ENCODE measurements around the gene SHMT2. TPM values are rescaled to one million over a fixed set of nuclear protein-coding genes. Genes with fewer than 3 reads are reported as not detected.

SHMT2 gene
- total and polyA plus RNA-seq, 2 of the 13 experiments (the other 11 are each of a cell fraction or from before 2014, with no cell fraction given): 181 to 393 TPM

DNA sequence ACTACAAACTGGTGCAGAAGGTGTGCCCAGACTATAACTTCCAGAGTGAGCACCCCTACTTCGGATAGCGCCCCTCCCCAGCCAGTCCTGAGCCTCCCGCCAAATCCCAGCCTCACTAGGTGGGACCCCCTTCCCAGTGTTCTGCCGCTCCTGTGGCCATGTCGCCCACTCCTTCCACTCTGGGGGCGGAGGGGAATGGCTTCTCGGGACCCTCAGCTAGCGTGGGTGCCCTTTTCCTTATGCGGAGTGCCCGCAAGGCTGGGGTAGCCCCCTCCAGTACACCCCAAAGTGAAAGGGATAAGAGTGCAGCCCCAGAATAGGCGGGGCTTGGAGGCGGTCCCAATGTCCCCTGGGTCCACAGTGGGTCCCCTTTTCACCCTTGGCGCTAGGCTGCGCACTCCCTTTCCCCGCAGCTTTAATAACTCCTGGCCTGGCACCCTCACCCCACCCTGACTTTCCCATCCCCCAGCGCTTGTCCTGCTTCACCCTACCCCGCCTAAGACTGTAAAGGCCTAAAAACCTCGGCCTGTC, 3.8 kb upstream of the SHMT2 start:
- POLR2A ChIA-PET: interaction anchor here (1.1 to 1.5 kb wide), 3 partner anchors 13 to 98 kb away, joined by 3 to 5 read pairs (median 3); partner anchors contain the start of gene LRP1
- no TSS peak for BruUV-seq (replicated peaks)
- CTCF ChIA-PET (ENCODE audit: low intra/inter-chr PET ratio, low total read pairs): interaction anchor here (1.4 to 8.7 kb wide), 2 partner anchors 14 to 18 kb away, joined by 6 to 87 read pairs; a partner anchor contains a TSS
- ATAC-seq: no peak
- Histone ChIP-seq H3K4me3 (replicated peaks in 1 of 3; ENCODE audit: insufficient read depth in 1 of 3, low read depth in 2 of 3, low read length in 3 of 3) (no peak overlapping the region; a peak in 1 of 6 replicates), H3K79me2 (ENCODE audit: insufficient read depth, low read length) (peaks cover 20% of the 10 kb centered on the region), H3K27me3 (ENCODE audit: control insufficient read depth in 1 of 2, insufficient read depth in 2 of 2, low read length in 2 of 2) (peaks cover 6 to 58% of the 10 kb centered on the region in 2 experiments; a peak in 4 of 5 replicates), H3K9ac (ENCODE audit: insufficient read depth, low read depth, low read length) (no peak overlapping the region), H3K27ac (ENCODE audit: extremely low read length, insufficient read depth, low read length) (no peak overlapping the region), H3K36me3 (replicated peaks in 1 of 2; ENCODE audit: control insufficient read depth in 1 of 2, insufficient read depth in 2 of 2, low read length in 2 of 2) (no peaks in the 10 kb centered on the region), H3K4me2 (ENCODE audit: low read depth, low read length) (peak overlapping the region; percentile 57), H2AFZ (ENCODE audit: low read length) (no peak overlapping the region), H3K9me3 (ENCODE audit: low read length) (no peaks in the 10 kb centered on the region), H3K4me1 (ENCODE audit: insufficient read depth, low read length) (peaks cover 67% of the 10 kb centered on the region), H4K20me1 (ENCODE audit: insufficient read depth, low read length) (no peaks in the 10 kb centered on the region)
- intact Hi-C loops (cut with micrococcal nuclease; ENCODE audit: unreplicated experiment): loop anchor here (2.0 kb wide), 1 partner anchor 13 kb away; no protein-coding TSS in a partner anchor
- no peak for DNase-seq (ENCODE audit: low spot score)
- no peak for FAIRE-seq
- 46% methylated on average over 8 of the region's 18 CpGs for whole genome bisulfite sequencing (ENCODE audit: low lambda C conversion rate)
- in situ Hi-C loops (cut with HindIII; ENCODE audit: extremely low pct_ligation_motif_present, low pct_unique_long_range_greater_than_20kb): no loop called here
- TF ChIP-seq, protein P1, sequence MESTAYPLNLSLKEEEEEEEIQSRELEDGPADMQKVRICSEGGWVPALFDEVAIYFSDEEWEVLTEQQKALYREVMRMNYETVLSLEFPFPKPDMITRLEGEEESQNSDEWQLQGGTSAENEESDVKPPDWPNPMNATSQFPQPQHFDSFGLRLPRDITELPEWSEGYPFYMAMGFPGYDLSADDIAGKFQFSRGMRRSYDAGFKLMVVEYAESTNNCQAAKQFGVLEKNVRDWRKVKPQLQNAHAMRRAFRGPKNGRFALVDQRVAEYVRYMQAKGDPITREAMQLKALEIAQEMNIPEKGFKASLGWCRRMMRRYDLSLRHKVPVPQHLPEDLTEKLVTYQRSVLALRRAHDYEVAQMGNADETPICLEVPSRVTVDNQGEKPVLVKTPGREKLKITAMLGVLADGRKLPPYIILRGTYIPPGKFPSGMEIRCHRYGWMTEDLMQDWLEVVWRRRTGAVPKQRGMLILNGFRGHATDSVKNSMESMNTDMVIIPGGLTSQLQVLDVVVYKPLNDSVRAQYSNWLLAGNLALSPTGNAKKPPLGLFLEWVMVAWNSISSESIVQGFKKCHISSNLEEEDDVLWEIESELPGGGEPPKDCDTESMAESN (CRISPR knock-in tag; conservative IDR thresholded peaks at IDR 0.05): no peak
- no peak for TF ChIP-seq RXRB (CRISPR knock-in tag; IDR thresholded peaks at IDR 0.05; ENCODE audit: borderline replicate concordance)
- no peak for TF ChIP-seq YEATS2 (CRISPR knock-in tag; IDR thresholded peaks at IDR 0.05; ENCODE audit: borderline replicate concordance)
- TF ChIP-seq RFXAP (CRISPR knock-in tag; IDR thresholded peaks at IDR 0.05; ENCODE audit: borderline replicate concordance): no peak
- TF ChIP-seq, protein P2, sequence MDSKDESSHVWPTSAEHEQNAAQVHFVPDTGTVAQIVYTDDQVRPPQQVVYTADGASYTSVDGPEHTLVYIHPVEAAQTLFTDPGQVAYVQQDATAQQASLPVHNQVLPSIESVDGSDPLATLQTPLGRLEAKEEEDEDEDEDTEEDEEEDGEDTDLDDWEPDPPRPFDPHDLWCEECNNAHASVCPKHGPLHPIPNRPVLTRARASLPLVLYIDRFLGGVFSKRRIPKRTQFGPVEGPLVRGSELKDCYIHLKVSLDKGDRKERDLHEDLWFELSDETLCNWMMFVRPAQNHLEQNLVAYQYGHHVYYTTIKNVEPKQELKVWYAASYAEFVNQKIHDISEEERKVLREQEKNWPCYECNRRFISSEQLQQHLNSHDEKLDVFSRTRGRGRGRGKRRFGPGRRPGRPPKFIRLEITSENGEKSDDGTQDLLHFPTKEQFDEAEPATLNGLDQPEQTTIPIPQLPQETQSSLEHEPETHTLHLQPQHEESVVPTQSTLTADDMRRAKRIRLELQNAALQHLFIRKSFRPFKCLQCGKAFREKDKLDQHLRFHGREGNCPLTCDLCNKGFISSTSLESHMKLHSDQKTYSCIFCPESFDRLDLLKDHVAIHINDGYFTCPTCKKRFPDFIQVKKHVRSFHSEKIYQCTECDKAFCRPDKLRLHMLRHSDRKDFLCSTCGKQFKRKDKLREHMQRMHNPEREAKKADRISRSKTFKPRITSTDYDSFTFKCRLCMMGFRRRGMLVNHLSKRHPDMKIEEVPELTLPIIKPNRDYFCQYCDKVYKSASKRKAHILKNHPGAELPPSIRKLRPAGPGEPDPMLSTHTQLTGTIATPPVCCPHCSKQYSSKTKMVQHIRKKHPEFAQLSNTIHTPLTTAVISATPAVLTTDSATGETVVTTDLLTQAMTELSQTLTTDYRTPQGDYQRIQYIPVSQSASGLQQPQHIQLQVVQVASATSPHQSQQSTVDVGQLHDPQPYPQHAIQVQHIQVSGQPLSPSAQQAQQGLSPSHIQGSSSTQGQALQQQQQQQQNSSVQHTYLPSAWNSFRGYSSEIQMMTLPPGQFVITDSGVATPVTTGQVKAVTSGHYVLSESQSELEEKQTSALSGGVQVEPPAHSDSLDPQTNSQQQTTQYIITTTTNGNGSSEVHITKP (CRISPR knock-in tag; IDR thresholded peaks at IDR 0.05; ENCODE audit: low read depth): no peak
- TF ChIP-seq, protein P3, sequence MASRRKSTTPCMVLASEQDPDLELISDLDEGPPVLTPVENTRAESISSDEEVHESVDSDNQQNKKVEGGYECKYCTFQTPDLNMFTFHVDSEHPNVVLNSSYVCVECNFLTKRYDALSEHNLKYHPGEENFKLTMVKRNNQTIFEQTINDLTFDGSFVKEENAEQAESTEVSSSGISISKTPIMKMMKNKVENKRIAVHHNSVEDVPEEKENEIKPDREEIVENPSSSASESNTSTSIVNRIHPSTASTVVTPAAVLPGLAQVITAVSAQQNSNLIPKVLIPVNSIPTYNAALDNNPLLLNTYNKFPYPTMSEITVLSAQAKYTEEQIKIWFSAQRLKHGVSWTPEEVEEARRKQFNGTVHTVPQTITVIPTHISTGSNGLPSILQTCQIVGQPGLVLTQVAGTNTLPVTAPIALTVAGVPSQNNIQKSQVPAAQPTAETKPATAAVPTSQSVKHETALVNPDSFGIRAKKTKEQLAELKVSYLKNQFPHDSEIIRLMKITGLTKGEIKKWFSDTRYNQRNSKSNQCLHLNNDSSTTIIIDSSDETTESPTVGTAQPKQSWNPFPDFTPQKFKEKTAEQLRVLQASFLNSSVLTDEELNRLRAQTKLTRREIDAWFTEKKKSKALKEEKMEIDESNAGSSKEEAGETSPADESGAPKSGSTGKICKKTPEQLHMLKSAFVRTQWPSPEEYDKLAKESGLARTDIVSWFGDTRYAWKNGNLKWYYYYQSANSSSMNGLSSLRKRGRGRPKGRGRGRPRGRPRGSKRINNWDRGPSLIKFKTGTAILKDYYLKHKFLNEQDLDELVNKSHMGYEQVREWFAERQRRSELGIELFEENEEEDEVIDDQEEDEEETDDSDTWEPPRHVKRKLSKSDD (CRISPR knock-in tag; IDR thresholded peaks at IDR 0.05; ENCODE audit: low read depth): no peak
- no peak for TF ChIP-seq MXI1 (IDR thresholded peaks at IDR 0.05; ENCODE audit: borderline replicate concordance, low read depth, low read length)
- TF ChIP-seq, protein P4, sequence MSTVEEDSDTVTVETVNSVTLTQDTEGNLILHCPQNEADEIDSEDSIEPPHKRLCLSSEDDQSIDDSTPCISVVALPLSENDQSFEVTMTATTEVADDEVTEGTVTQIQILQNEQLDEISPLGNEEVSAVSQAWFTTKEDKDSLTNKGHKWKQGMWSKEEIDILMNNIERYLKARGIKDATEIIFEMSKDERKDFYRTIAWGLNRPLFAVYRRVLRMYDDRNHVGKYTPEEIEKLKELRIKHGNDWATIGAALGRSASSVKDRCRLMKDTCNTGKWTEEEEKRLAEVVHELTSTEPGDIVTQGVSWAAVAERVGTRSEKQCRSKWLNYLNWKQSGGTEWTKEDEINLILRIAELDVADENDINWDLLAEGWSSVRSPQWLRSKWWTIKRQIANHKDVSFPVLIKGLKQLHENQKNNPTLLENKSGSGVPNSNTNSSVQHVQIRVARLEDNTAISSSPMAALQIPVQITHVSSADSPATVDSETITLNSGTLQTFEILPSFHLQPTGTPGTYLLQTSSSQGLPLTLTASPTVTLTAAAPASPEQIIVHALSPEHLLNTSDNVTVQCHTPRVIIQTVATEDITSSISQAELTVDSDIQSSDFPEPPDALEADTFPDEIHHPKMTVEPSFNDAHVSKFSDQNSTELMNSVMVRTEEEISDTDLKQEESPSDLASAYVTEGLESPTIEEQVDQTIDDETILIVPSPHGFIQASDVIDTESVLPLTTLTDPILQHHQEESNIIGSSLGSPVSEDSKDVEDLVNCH (CRISPR knock-in tag; IDR thresholded peaks at IDR 0.05): no peak
- TF ChIP-seq MTA3 (CRISPR knock-in tag; IDR thresholded peaks at IDR 0.05): no peak
- TF ChIP-seq, protein P5, sequence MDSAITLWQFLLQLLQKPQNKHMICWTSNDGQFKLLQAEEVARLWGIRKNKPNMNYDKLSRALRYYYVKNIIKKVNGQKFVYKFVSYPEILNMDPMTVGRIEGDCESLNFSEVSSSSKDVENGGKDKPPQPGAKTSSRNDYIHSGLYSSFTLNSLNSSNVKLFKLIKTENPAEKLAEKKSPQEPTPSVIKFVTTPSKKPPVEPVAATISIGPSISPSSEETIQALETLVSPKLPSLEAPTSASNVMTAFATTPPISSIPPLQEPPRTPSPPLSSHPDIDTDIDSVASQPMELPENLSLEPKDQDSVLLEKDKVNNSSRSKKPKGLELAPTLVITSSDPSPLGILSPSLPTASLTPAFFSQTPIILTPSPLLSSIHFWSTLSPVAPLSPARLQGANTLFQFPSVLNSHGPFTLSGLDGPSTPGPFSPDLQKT (CRISPR knock-in tag; IDR thresholded peaks at IDR 0.05; ENCODE audit: borderline replicate concordance): no peak
- no peak for TF ChIP-seq FOXA3 (CRISPR knock-in tag; IDR thresholded peaks at IDR 0.05)

All from HepG2 (cell line).